K562 (cell line): ENCODE results near the gene SNRPA. TPM values are rescaled to one million over a fixed set of nuclear protein-coding genes. Genes with fewer than 3 reads are reported as not detected.
A peak's percentile ranks its signal among the peaks of the same experiment; 100 is the strongest.

Experiments
- ATF7 ChIP-seq: fragments of 450-650 bp; IDR thresholded peaks from 2 replicates; pipeline ENCODE4 v1.7.1; 2014; ENCODE audit warnings: mild to moderate bottlenecking, moderate library complexity
- BCLAF1 ChIP-seq, 2 experiments: fragments of 450-650 bp in 1 of 2; IDR thresholded peaks; 2 replicates each; pipeline ENCODE4 v1.6.1; 2011 to 2017; ENCODE audit warnings: low read depth in 2 of 2, antibody characterized with exemption in 1 of 2, borderline replicate concordance in 1 of 2, low read length in 1 of 2, mild to moderate bottlenecking in 1 of 2, mixed read lengths in 1 of 2; ENCODE audit not compliant: control insufficient read depth in 1 of 2
- BHLHE40 ChIP-seq: IDR thresholded peaks from 2 replicates; pipeline ENCODE4 v1.6.1; 2011; ENCODE audit warnings: low read length, improper control_type of control experiment
- CAMTA2 ChIP-seq: fragments of 250-450 bp; sonication (Bioruptor Pico); conservative IDR thresholded peaks from 2 replicates; pipeline ENCODE4 v1.5.1; 2022
- DPF2 ChIP-seq: fragments of 450-650 bp; IDR thresholded peaks from 2 replicates; pipeline ENCODE4 v1.6.1; 2016
- EGR1 ChIP-seq: fragments of 450-650 bp; conservative IDR thresholded peaks from 2 replicates; pipeline ENCODE4 v1.6.1; 2017; ENCODE audit warnings: mild to moderate bottlenecking
- KAT7 ChIP-seq: sonication (generic); formaldehyde crosslinking; IDR thresholded peaks from 2 replicates; pipeline ENCODE4 v1.8.0; 2022; ENCODE audit warnings: missing genetic modification reagents, mild to moderate bottlenecking, borderline replicate concordance
- KLF6 ChIP-seq: fragments of 250-450 bp; sonication (Bioruptor Pico); IDR thresholded peaks from 2 replicates; pipeline ENCODE4 v1.4.0; 2020; ENCODE audit warnings: mild to moderate bottlenecking, moderate library complexity, borderline replicate concordance
- MAFF ChIP-seq: IDR thresholded peaks from 2 replicates; pipeline ENCODE4 v1.6.1; 2012; ENCODE audit warnings: low read length, improper control_type of control experiment
- MCM2 ChIP-seq: fragments of 450-650 bp; IDR thresholded peaks from 2 replicates; pipeline ENCODE4 v1.6.1; 2017; ENCODE audit warnings: low read depth, mild to moderate bottlenecking
- MYC ChIP-seq, 2 experiments: fragments of 250-450 bp in 1 of 2; sonication (Bioruptor Pico) in 1 of 2; IDR thresholded peaks; 2 replicates each; pipeline versions ENCODE4 v1.5.1 to v1.6.1; 2012 to 2021; ENCODE audit warnings: low read depth in 2 of 2, borderline replicate concordance in 1 of 2, improper control_type of control experiment in 1 of 2, low read length in 1 of 2, mild to moderate bottlenecking in 1 of 2, moderate library complexity in 1 of 2
- NR2C1 ChIP-seq, 2 experiments: fragments of 450-650 bp; IDR thresholded peaks; 2 replicates each; pipeline ENCODE4 v1.6.1; 2017; ENCODE audit warnings: mild to moderate bottlenecking in 2 of 2, antibody characterized with exemption in 1 of 2, inconsistent platforms in 1 of 2, missing compliant biosample characterization in 1 of 2, missing genetic modification characterization in 1 of 2
- OTX1 ChIP-seq: fragments of 450-650 bp; formaldehyde crosslinking; IDR thresholded peaks from 2 replicates; pipeline ENCODE4 v1.4.0; 2022; ENCODE audit warnings: mild to moderate bottlenecking
- PHF20 ChIP-seq: fragments of 450-650 bp; IDR thresholded peaks from 2 replicates; pipeline ENCODE4 v1.6.1; 2018; ENCODE audit not compliant: partially characterized antibody
- POLR3A ChIP-seq: IDR thresholded peaks from 2 replicates; pipeline ENCODE4 v1.6.1; 2011; ENCODE audit warnings: borderline replicate concordance, mild to moderate bottlenecking, moderate library complexity; ENCODE audit not compliant: insufficient read length, insufficient read depth; ENCODE audit errors: extremely low read depth
- SLC30A9 ChIP-seq: fragments of 250-450 bp; sonication (Bioruptor Pico); IDR thresholded peaks from 2 replicates; pipeline ENCODE4 v1.8.0; 2022; ENCODE audit warnings: mild to moderate bottlenecking, moderate library complexity
- SMAD2 ChIP-seq: fragments of 150-350 bp; IDR thresholded peaks from 2 replicates; pipeline ENCODE4 v1.6.1; 2014; ENCODE audit warnings: low read depth, mild to moderate bottlenecking, low read length
- TAF7 ChIP-seq: fragments of 450-650 bp; IDR thresholded peaks from 2 replicates; pipeline ENCODE4 v1.6.1; 2016; ENCODE audit warnings: missing genetic modification characterization, missing compliant biosample characterization
- TAF9B ChIP-seq: fragments of 450-650 bp; IDR thresholded peaks from 2 replicates; pipeline ENCODE4 v1.6.1; 2018; ENCODE audit warnings: mild to moderate bottlenecking; ENCODE audit not compliant: partially characterized antibody
- ZNF224 ChIP-seq: sonication (generic); formaldehyde crosslinking; IDR thresholded peaks from 2 replicates; pipeline ENCODE4 v1.8.0; 2022; ENCODE audit warnings: mild to moderate bottlenecking, missing genetic modification reagents
- ZNF354B ChIP-seq: fragments of 250-450 bp; sonication (Bioruptor Pico); IDR thresholded peaks from 2 replicates; pipeline ENCODE4 v1.4.0; 2020
- ZNF584 ChIP-seq: fragments of 200-800 bp; sonication (Bioruptor generic); IDR thresholded peaks from 2 replicates; pipeline ENCODE4 v1.6.1; 2016; ENCODE audit warnings: low read depth, mild to moderate bottlenecking, missing genetic modification characterization, missing compliant biosample characterization
- ZSCAN32 ChIP-seq: fragments of 450-650 bp; formaldehyde crosslinking; IDR thresholded peaks from 2 replicates; pipeline ENCODE4 v1.4.0; 2020; ENCODE audit warnings: mild to moderate bottlenecking, moderate library complexity
- polyA plus RNA-seq, 8 experiments: library from polyadenylated mRNA; depleted of rRNA in 4 of 8; stranded (reverse) in 5 of 8; unstranded in 3 of 8; fragments of >200 nt; fragmentation: Nextera tagmentation in 2 of 8; fragmentation: Illumina TruSeq in 1 of 8; extraction: Ambion mirVana in 2 of 8; extraction: Trizol in 1 of 8; gene quantifications; 2 replicates each; pipeline versions ENCODE4 v1.2.1 to v1.2.3, GENCODE V29; 2011 to 2014; ENCODE audit warnings: inconsistent platforms in 1 of 8, missing spikeins in 1 of 8
- total RNA-seq, 7 experiments: library from RNA; depleted of rRNA in 6 of 7; stranded (reverse); fragments of >200 nt in 6 of 7; fragmentation: Illumina TruSeq in 2 of 7; extraction: Trizol in 2 of 7; gene quantifications; 2 replicates each; pipeline versions ENCODE4 v1.2.1 to v1.2.3, GENCODE V29; 2011 to 2021; ENCODE audit warnings: low replicate concordance in 1 of 7
- TF ChIP-seq, protein P1 (sequence below): fragments of 450-650 bp; IDR thresholded peaks from 2 replicates; pipeline ENCODE4 v1.6.1; 2016
- TF ChIP-seq, protein P2 (sequence below): fragments of 250-450 bp; sonication (Bioruptor Pico); IDR thresholded peaks from 2 replicates; pipeline ENCODE4 v1.5.0; 2020; ENCODE audit warnings: mild to moderate bottlenecking

Gene SNRPA
- total and polyA plus RNA-seq, 9 of the 15 experiments (the other 6 are each of a cell fraction or from before 2014, with no cell fraction given) = 16.3 to 311 (median 193) TPM

GRCh38 chr19:40806423-40807146 lies 55.6 kb downstream of the SNRPA start (continued):
- no peak for TF ChIP-seq KLF6 (CRISPR knock-in tag)
- no peak for TF ChIP-seq ZNF354B
- 0 out of 2 replicates have a peak, but pooled peaks have one; percentile 11 for TF ChIP-seq KAT7 (CRISPR knock-in tag)
- TF ChIP-seq MAFF = no peak
- TF ChIP-seq OTX1 (CRISPR knock-in tag) = no peak
- TF ChIP-seq EGR1 = peak; percentile 26; the same call in 1 of the 2 replicates
- peak; percentile 9; the same call in 1 of the 2 replicates for TF ChIP-seq BHLHE40
- no peak for TF ChIP-seq SMAD2
- no peak for TF ChIP-seq CAMTA2
- no peak for TF ChIP-seq TAF9B
- no peak for TF ChIP-seq ZNF224
- TF ChIP-seq TAF7 = no peak
- no peak for TF ChIP-seq POLR3A
- TF ChIP-seq ZNF584 = no peak
- no peak for TF ChIP-seq BCLAF1 (IDR thresholded peaks at IDR 0.05; ENCODE audit: borderline replicate concordance in 1 of 2, control insufficient read depth in 1 of 2, low read depth in 2 of 2, low read length in 1 of 2)
- no peak for TF ChIP-seq MCM2
- TF ChIP-seq, protein P1, sequence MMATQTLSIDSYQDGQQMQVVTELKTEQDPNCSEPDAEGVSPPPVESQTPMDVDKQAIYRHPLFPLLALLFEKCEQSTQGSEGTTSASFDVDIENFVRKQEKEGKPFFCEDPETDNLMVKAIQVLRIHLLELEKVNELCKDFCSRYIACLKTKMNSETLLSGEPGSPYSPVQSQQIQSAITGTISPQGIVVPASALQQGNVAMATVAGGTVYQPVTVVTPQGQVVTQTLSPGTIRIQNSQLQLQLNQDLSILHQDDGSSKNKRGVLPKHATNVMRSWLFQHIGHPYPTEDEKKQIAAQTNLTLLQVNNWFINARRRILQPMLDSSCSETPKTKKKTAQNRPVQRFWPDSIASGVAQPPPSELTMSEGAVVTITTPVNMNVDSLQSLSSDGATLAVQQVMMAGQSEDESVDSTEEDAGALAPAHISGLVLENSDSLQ = peak; percentile 96
- TF ChIP-seq PHF20 = no peak
- no peak for TF ChIP-seq ZSCAN32 (CRISPR knock-in tag)
- no peak for TF ChIP-seq NR2C1 (IDR thresholded peaks at IDR 0.05)
- no peak for TF ChIP-seq NR2C1 (tag; IDR thresholded peaks at IDR 0.05)
- no peak for TF ChIP-seq SLC30A9 (CRISPR knock-in tag)
- TF ChIP-seq MYC (IDR thresholded peaks at IDR 0.05; ENCODE audit: low read depth, low read length) = no peak
- TF ChIP-seq MYC (CRISPR knock-in tag; IDR thresholded peaks at IDR 0.05; ENCODE audit: borderline replicate concordance, low read depth) = no peak
- no peak for TF ChIP-seq DPF2
- TF ChIP-seq ATF7 = peak; percentile 95
- TF ChIP-seq, protein P2, sequence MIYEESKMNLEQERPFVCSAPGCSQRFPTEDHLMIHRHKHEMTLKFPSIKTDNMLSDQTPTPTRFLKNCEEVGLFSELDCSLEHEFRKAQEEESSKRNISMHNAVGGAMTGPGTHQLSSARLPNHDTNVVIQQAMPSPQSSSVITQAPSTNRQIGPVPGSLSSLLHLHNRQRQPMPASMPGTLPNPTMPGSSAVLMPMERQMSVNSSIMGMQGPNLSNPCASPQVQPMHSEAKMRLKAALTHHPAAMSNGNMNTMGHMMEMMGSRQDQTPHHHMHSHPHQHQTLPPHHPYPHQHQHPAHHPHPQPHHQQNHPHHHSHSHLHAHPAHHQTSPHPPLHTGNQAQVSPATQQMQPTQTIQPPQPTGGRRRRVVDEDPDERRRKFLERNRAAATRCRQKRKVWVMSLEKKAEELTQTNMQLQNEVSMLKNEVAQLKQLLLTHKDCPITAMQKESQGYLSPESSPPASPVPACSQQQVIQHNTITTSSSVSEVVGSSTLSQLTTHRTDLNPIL (CRISPR knock-in tag) = no peak
